Pancreas (tissue), 10 donors: ENCODE results near the gene KCNC3. TPM values are rescaled to one million over a fixed set of nuclear protein-coding genes. Genes with fewer than 3 reads are reported as not detected.

Source experiments
- ATAC-seq, 4 donors: fragments of 200-7000 bp; cut with Tn5 transposase; one replicate each; pipeline versions ENCODE4 v1.8.0 to v1.9.1; 2020; ENCODE audit warnings: mild to moderate bottlenecking in 4 of 4, moderate library complexity in 4 of 4
- DNase-seq, 6 donors: peaks; one replicate each; pipeline ENCODE4 v3.0.0-alpha.2; 2020
- FAIRE-seq: peaks from 2 replicates; lab custom pipeline; 2012; peaks lifted over from hg19 to GRCh38; lab: Jason Lieb, UNC
- H3K27ac ChIP-seq, 4 donors: fragments of 200-600 bp; sonication (generic); 1 replicate in 3 of 4; 2 replicates in 1 of 4; pipeline versions ENCODE4 v1.5.0 to v1.8.0; 2020
- H3K27me3 ChIP-seq, 4 donors: fragments of 200-600 bp; one replicate each; pipeline ENCODE4 v1.8.0; 2021
- H3K36me3 ChIP-seq, 3 donors: fragments of 200-600 bp; sonication (generic) in 1 of 3; one replicate each; pipeline versions ENCODE4 v1.5.0 to v1.8.0; 2020 to 2021
- H3K4me1 ChIP-seq, 3 donors: fragments of 200-600 bp; one replicate each; pipeline ENCODE4 v1.8.0; 2021
- H3K4me3 ChIP-seq, 4 donors: fragments of 200-600 bp; sonication (generic) in 2 of 4; one replicate each; pipeline versions ENCODE4 v1.5.0 to v1.8.0; 2020 to 2021
- H3K9me3 ChIP-seq, 4 donors: fragments of 200-600 bp; one replicate each; pipeline ENCODE4 v1.8.0; 2021
- CTCF ChIP-seq, 4 donors: fragments of 200-600 bp; sonication (generic) in 3 of 4; IDR thresholded peaks; one replicate each; pipeline versions ENCODE4 v1.5.0 to v1.8.0; 2021; ENCODE audit warnings: antibody characterized with exemption in 4 of 4
- WGBS, 2 donors: extraction: QIAGEN DNeasy Blood & Tissue Kit; methylation state at CpG; one replicate each; pipeline ENCODE4 v1.1.7; 2013; 5-methylcytosine and 5-hydroxymethylcytosine counted together
- intact Hi-C, 3 donors: fragments of 100-400 bp; cut with DNase I; formaldehyde crosslinking; loops; one replicate each; pipeline versions ENCODE4 v1.11.1 to v1.14.2; 2022
- polyA plus RNA-seq, 2 donors: library from polyadenylated mRNA; stranded (reverse); fragments of 200-250 nt; gene quantifications; one replicate each; pipeline ENCODE4 v1.2.3, GENCODE V29; 2013
- total RNA-seq, 6 donors: library from RNA; stranded (reverse); fragmentation: NEBNext Ultra II Directional in 4 of 6; extraction: Animal tissue kit (Norgen Biotek cat#: 25700) in 4 of 6; gene quantifications; one replicate each; pipeline versions ENCODE4 v1.2.1 to v1.2.4, GENCODE V29; 2021 to 2023
- donor health status: healthy with polysubstance abuse.
- donor health status: DM: no; HTN: no; CAD: no; lungs with moderate emphysema.
- donor health status: DM: no; HTN: no; CAD: no.
- donor health status: control.
- donor health status: control.
- donor health status: Bipolar disorder and iron deficiency.
- donor health status: DM: yes; HTN: yes; CAD: no.
- donor health status: DM: no; HTN: no; CAD: no.
- donor health status: DM: no; HTN: no; CAD: no.
- donor health status: DM: yes; HTN: yes; CAD: no.

KCNC3 gene
- total and polyA plus RNA-seq, 8 donors = 2.4 to 7.1 (median 3.6) TPM

DNA sequence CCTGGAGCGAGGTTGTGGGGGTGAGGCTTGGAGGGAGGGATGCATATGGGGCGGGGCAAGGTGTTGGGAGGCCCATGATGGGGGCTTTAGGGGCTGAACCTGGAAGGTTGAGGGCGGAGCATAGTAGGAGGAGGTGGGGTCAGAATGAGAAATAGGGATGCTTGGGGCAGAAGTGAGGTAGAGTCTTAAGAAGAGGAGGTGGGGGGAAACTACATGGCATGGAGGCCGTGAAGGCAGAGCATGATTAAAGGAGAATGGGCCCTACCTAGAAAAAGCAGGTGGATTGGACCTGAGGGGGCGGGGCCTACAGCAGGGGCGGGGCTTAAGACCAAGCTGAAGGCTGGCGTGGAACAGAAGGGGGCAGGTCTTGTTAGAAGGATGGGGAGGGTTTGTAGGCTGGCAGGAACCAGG, 47.9 kb upstream of the KCNC3 start:
- no peaks in the 10 kb centered on the region for H3K27me3 ChIP-seq
- no peak for FAIRE-seq
- 40 to 50% methylated on average over 7 of the region's 7 CpGs for WGBS, 2 donors
- ATAC-seq = peak; percentile 4 to 29 (median 8)
- peaks cover 6 to 46% (median 26%) of the 10 kb centered on the region in 3 donors for H3K36me3 ChIP-seq
- peak overlapping the region in 2 of 4 donors; percentile 64 to 94 for H3K4me3 ChIP-seq
- H3K4me1 ChIP-seq = no peaks in the 10 kb centered on the region
- peak in 4 of 6 donors; percentile 51 to 76 (median 59) for DNase-seq
- no peak for TF ChIP-seq CTCF (IDR thresholded peaks at IDR 0.05)
- intact Hi-C loops = no loop called here
- no peak overlapping the region for H3K27ac ChIP-seq
- no peaks in the 10 kb centered on the region for H3K9me3 ChIP-seq

DNA sequence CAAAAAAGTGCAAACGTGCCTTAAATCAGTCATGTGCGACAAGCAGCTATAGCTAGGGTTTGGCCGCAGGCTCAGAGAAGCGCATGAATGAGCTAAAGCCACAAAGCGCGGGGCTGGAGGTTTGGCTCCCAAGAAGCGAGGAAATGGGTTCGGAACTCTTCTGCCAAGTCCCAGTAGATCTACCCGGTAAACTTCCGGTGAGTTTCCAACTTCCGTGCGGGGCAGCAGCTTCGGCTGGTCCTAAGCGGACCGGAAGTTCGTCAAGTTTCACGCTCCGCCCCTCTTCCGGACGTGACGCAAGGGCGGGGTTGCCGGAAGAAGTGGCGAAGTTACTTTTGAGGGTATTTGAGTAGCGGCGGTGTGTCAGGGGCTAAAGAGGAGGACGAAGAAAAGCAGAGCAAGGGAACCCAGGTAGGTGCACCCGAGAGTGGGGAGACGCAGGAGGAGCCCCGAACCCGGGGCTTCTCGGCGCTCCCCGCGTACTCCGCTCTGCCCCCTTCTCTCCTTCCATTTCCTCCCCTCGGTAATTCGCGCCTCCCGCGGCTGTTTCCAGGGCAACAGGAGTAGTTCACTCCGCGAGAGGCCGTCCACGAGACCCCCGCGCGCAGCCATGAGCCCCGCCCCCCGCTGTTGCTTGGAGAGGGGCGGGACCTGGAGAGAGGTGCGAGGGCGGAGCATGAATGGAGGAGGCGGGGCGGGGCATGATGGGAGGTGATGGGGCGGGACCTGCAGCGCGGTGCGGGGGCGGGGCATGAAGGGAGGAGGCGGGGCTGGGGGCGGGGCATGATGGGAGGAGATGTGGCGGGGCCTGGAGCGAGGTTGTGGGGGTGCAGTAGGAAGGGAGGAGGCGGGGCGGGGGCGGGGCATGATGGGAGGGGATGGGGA, 47.2 kb upstream of the KCNC3 start, which contains the start of gene NR1H2:
Gene NR1H2, plus strand, starts transcription at position 292 of the 885 bp plus-strand sequence. CDS start 1,149 bp downstream, outside the sequence.
- FAIRE-seq (no peak), ATAC-seq (peak; percentile 96 to 98 (median 96)), DNase-seq (peak; percentile 93 to 97 (median 94))
- Histone ChIP-seq H3K36me3 (peaks cover 6 to 39% (median 26%) of the 10 kb centered on the region in 3 donors), H3K9me3 (no peaks in the 10 kb centered on the region), H3K27me3 (no peaks in the 10 kb centered on the region), H3K27ac (peak within 1 kb of the TSS; percentile 91 to 97 (median 94)), H3K4me1 (no peaks in the 10 kb centered on the region), H3K4me3 (peak within 1 kb of the TSS; percentile 64 to 94 (median 86))
- intact Hi-C loops = no loop called here
- 1 to 3% methylated on average over 53 to 67 of the region's 67 CpGs for WGBS, 2 donors
- TF ChIP-seq CTCF (IDR thresholded peaks at IDR 0.05) = no peak

DNA sequence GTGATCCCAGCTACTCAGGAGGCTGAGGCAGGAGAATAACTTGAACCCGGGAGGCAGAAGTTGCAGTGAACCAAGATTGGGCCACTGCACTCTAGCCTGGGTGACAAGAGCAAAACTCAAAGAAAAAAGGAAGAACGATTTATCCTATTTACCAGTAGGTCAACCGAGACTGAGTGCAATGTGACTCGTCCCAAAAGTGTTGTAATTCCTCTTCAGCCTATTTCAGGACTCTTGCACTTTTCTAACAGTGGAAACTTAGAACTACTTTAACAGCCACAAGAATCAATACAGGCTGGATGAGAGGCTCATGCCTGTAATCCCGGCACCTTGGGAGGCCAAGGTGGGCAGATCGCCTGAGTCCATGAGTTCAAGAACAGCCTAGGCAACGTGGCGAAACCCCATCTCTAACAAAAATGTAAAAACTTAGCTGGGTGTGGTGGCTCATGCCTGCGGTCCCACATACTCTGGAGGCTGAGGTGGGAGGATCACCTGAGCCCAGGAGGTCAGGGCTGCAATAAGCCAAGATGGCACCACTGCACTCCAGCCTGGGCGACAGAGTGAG, 42.8 kb upstream of the KCNC3 start:
- ATAC-seq (no peak), FAIRE-seq (no peak)

More for the DNA sequence above, 42.8 kb upstream of the KCNC3 start:
- intact Hi-C loops = loop anchor here in 1 of 3 donors (5.0 kb wide), 1 partner anchor 85 kb away; no protein-coding TSS in a partner anchor
- no peak for DNase-seq
- 75 to 84% methylated on average over 10 of the region's 10 CpGs for WGBS, 2 donors
- Histone ChIP-seq H3K36me3 (no peaks in the 10 kb centered on the region), H3K9me3 (no peaks in the 10 kb centered on the region), H3K27ac (no peak overlapping the region), H3K4me1 (no peaks in the 10 kb centered on the region), H3K27me3 (no peaks in the 10 kb centered on the region), H3K4me3 (no peak overlapping the region)
- TF ChIP-seq CTCF (IDR thresholded peaks at IDR 0.05) = no peak
